HG03571 (cell line): ENCODE measurements around the gene DISP2.

Source experiments
- ATAC-seq: cut with Tn5 transposase; IDR thresholded peaks from one replicate; pipeline ENCODE4 v1.9.1; 2021; ENCODE audit not compliant: unreplicated experiment

DISP2 gene

GRCh38 chr15:40361640-40362039 is 3.6 kb downstream of the DISP2 start:
- ATAC-seq, result no peak

GRCh38 chr15:40363611-40364010 is 5.6 kb downstream of the DISP2 start:
- ATAC-seq, result no peak

- no peak for ATAC-seq
Observed at GRCh38 chr15:40364251-40364650, 6.2 kb downstream of the DISP2 start.

GRCh38 chr15:40365016-40365415 is 7.0 kb downstream of the DISP2 start:
- no peak for ATAC-seq

- ATAC-seq, result no peak
Observed at GRCh38 chr15:40365624-40366456, 7.8 kb downstream of the DISP2 start.

GRCh38 chr15:40366457-40367370 is 8.7 kb downstream of the DISP2 start:
- no peak for ATAC-seq

- ATAC-seq, result no peak
Observed at GRCh38 chr15:40367371-40367685, 9.3 kb downstream of the DISP2 start.

GRCh38 chr15:40367686-40368611 is 9.9 kb downstream of the DISP2 start:
- ATAC-seq, result peak; percentile 83

- no peak for ATAC-seq
Observed at GRCh38 chr15:40368719-40369473, 10.9 kb downstream of the DISP2 start.

GRCh38 chr15:40369474-40369869 is 11.5 kb downstream of the DISP2 start:
- ATAC-seq, result no peak

GRCh38 chr15:40369971-40370370 is 12.0 kb downstream of the DISP2 start:
- no peak for ATAC-seq

- ATAC-seq, result no peak
Observed at GRCh38 chr15:40372981-40373380, 15.0 kb downstream of the DISP2 start.

GRCh38 chr15:40377606-40378005 is 19.6 kb downstream of the DISP2 start:
- ATAC-seq, result no peak

GRCh38 chr15:40379374-40379773 is 21.4 kb downstream of the DISP2 start:
- no peak for ATAC-seq

- ATAC-seq, result no peak
Observed at GRCh38 chr15:40379853-40380252, 21.8 kb downstream of the DISP2 start.

- ATAC-seq, result no peak
Observed at GRCh38 chr15:40380636-40381035, 22.6 kb downstream of the DISP2 start.

- ATAC-seq, result no peak
Observed at GRCh38 chr15:40381818-40382529, 24.0 kb downstream of the DISP2 start.

GRCh38 chr15:40382580-40383456 is 24.8 kb downstream of the DISP2 start, which contains the start of gene KNSTRN:
Gene KNSTRN (plus strand): TSS chr15:40382721. CDS start chr15:40382836, 115 bp downstream.
- peak; percentile 97 for ATAC-seq

GRCh38 chr15:40386480-40386879 is 28.5 kb downstream of the DISP2 start:
- ATAC-seq, result no peak
